ENCODE measurements around the gene FNDC3A.

DNA sequence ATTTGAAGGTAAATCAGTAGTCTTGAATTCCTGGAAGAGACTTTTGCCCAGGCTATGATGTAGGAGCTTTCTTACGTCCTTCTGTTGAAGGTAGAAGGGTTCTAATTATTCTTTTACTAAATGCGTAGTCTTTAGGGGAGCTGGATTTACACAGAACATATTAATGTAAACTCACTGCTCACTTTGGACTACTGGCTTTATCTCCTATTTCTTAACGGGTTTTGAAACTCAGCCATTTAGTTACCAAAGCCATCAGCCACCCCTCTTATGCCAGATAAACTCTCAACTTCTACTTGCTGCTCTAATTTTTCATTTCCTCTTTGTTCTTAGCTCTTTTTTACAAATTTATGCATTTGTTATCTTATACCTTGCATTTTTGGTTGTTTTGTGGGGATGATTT is 81.5 kb downstream of the FNDC3A start:
- TF ChIP-seq EP300 (IDR thresholded peaks at IDR 0.05): no peak
- TF ChIP-seq, protein P1, sequence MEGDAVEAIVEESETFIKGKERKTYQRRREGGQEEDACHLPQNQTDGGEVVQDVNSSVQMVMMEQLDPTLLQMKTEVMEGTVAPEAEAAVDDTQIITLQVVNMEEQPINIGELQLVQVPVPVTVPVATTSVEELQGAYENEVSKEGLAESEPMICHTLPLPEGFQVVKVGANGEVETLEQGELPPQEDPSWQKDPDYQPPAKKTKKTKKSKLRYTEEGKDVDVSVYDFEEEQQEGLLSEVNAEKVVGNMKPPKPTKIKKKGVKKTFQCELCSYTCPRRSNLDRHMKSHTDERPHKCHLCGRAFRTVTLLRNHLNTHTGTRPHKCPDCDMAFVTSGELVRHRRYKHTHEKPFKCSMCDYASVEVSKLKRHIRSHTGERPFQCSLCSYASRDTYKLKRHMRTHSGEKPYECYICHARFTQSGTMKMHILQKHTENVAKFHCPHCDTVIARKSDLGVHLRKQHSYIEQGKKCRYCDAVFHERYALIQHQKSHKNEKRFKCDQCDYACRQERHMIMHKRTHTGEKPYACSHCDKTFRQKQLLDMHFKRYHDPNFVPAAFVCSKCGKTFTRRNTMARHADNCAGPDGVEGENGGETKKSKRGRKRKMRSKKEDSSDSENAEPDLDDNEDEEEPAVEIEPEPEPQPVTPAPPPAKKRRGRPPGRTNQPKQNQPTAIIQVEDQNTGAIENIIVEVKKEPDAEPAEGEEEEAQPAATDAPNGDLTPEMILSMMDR (IDR thresholded peaks at IDR 0.05): no peak

Measured in esophagus muscularis mucosa (tissue), 3 donors.